GM12875 (cell line): ENCODE measurements around the gene PYM1.

Source experiments
- H3K4me3 ChIP-seq: one replicate; pipeline ENCODE4 v1.5.1; 2011; ENCODE audit warnings: low read depth, low read length, control low read depth
- CTCF ChIP-seq: IDR thresholded peaks from 2 replicates; pipeline ENCODE4 v1.5.1; 2011; ENCODE audit warnings: low read depth, mild to moderate bottlenecking, control low read depth, inconsistent platforms, low read length, moderate library complexity, borderline replicate concordance; ENCODE audit not compliant: insufficient read depth

Gene PYM1

GRCh38 chr12:55862286-55862685 is 65.4 kb downstream of the PYM1 start:
- no peak overlapping the region for H3K4me3 ChIP-seq
- TF ChIP-seq CTCF, result no peak

DNA sequence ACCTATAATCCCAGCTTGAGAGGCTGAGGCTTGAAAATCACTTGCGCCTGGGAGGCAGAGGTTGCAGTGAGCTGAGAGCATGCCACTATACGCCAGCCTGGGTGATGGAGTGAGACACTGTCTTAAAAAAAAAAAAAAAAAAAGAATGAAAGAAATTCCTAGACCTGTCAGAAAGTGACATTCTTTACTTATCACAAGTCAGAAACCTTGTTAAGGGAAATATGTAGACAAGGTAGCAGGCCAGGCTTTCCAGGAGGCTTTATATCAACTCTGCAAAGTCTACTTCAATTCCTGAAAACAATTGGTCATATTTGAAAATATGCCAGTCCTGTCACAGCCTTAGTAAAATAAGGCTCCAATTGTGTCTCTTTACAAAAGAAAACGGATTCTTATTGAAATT is 65.8 kb downstream of the PYM1 start:
- TF ChIP-seq CTCF, result no peak
- no peak overlapping the region for H3K4me3 ChIP-seq

- no peak overlapping the region for H3K4me3 ChIP-seq
- no peak for TF ChIP-seq CTCF
Observed at GRCh38 chr12:55861396-55861795, 66.3 kb downstream of the PYM1 start.

DNA sequence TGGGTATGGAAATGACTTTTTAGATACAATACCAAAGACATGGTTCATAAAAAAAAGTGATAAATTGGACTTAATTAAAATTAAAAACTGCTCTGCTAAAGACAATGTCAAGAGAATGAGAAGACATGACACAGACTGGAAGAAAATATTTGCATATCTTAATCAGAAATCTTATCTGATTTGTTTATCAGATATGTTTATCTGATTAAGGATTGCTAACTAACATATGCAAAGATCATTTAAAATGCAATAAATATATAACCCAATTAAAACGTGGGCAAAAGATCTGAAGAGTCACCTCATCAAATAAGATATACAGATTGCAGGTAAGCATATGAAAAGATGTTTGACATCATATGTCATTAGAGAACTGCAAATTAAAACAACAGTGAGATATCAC is 75.0 kb downstream of the PYM1 start:
- no peak for TF ChIP-seq CTCF
- no peak overlapping the region for H3K4me3 ChIP-seq
